Activated T-cell treated with anti-CD3 and anti-CD28 coated beads, Interleukin-2, amount 50 U/mL, for 1 hour (primary cell): Measurements from ENCODE around the gene RETREG2.

ENCODE experiments used
- DNase-seq: peaks from one replicate; pipeline ENCODE4 v3.0.0-alpha.2; 2020

Gene RETREG2

DNA sequence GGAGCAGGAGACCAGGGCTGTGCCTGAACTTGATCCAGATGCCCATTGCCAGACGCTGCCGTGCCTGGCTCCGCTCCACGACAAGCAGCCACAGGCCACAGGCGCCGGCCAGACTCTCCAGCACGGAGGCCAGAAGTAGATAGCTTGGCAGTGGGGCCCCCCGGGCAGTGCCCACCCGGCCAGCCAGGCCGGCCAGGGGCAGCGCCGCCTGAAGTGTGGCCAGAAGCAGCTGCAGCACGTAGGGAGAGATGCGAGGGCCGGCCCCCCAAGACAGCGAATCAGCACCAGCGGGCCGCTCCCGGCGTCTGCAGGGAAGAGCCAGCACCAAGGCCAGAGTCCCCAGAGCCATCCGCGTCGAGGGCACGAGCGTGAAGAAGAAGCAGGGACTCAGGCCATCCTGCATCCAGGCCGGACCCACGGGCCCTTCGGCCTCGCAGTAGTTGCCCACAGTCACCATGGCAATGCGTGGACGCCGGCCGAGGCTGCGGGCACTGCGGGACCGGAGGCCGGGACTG is 40.2 kb downstream of the RETREG2 start:
- DNase-seq: no peak

DNA sequence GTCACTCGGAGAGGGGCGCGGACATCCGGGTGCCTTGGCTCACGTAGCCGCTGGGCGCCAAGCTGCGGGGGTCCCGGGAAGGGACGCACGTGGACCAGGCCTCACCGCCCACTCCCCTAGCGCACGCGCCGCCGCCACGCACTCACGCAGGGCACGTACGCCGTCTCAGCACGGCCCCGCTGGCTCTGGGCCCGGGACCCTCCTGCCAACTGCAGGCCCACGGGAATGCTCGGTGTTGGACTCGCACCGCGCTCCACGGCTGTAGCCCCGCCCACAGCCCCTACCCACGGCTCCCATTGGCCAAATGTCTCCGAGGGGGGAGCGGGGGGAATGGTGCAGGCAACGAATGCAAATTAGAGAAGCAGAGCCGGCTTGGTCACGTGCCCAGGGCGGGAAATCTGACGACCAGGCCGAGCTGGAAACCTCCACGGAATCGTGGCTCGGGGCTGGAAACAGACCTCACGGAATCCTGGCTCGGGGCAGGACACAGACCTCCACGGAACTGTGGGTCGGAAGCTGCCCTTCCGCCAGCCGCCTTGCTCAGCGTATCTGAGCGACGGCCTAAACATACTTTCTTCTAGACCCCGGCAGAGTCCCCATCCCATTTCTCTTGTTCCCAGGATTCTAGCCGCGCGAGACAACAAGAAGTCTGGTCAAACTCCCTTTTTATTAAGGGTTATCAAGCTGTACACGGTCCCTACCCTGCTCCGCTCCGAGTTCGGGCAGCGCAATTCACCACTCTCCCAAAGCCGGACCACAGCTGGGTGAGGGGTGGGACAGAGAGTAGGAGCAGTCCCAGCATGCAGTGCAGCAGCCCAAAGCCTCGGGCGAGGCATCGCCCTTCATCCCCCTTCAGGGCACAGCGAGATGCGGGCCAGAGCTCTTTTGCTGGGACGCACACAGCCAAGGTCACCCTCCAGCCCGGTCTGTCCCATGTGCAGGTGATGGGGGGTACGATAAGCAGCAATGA is 40.9 kb downstream of the RETREG2 start, which contains the start of gene ABCB6:
TSS of gene ABCB6 (minus strand) at position 227 of the 970 bp plus-strand sequence. CDS start 285 bp downstream, outside the sequence.
- DNase-seq: peak; percentile 87

DNA sequence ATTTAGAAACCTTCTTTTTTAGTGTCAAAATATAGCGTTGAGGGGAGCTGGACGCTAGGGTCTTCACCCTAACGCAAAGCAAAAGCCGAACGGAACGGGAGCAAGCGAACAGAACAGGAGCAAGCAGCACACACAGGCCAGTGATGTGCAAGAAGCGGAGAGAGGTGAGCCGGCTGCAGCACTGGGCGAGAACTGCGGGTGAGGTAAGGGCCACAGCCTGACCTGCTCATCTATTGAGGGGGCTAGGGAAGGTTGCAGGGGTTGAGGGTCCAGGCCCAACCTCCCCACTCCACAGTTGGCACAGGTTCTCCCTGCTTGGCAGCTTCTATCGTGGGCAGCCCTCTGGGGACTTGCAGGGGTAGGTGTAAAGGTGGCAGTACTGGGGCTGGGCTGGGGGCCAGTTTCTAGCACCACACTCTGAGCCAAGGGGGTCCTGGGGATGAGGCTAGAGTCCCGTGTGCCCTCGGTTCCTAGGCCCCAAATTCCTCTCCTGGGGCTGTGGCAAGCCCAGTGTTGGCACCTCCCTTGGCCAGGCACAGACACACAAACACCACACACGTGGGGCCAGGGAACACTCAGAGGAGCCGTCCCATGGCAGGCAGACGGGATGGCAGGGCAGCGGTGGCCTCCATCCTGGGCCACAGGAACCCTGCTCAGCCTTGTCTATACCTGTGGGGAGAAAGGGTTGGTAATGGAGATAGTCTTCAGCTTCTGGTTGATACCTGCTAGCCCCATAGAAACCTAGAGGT is 41.9 kb downstream of the RETREG2 start:
- no peak for DNase-seq

DNA sequence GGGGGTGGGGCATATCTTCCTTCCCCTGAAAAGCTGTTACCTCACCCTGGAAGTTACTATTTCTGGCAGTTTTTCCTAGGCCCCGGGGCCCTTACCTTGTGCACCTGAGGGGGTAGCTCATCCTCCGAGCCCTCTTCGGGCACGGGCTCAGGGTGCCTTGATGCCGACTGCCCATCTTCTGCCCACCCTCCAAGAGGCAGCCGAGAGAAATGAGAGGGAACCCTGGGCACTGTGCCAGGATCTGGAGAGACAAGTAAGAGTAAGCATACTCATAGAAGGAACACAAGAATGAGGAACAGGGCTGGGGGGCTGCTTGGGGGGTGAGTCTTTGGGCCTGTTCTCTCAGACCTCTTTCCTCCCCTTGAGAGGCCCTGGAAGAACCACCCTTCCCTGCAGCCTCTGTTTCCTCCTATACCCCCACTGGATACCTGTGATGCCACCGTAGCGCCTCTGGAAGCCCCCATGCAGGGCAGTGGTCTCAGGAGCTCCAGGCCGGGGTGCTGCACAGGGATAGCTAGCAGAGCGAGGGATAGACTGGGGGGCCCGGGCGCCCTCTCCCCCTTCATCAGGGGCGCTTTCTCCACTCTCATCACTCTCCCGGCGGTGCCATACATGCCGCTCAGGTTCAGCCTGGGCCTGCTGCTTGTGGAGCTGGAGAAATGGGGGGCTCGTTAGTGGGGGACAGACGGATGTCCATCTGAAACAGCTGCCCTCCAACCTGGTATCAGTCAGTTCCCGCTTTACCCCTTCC is 42.8 kb downstream of the RETREG2 start:
- DNase-seq: no peak

DNA sequence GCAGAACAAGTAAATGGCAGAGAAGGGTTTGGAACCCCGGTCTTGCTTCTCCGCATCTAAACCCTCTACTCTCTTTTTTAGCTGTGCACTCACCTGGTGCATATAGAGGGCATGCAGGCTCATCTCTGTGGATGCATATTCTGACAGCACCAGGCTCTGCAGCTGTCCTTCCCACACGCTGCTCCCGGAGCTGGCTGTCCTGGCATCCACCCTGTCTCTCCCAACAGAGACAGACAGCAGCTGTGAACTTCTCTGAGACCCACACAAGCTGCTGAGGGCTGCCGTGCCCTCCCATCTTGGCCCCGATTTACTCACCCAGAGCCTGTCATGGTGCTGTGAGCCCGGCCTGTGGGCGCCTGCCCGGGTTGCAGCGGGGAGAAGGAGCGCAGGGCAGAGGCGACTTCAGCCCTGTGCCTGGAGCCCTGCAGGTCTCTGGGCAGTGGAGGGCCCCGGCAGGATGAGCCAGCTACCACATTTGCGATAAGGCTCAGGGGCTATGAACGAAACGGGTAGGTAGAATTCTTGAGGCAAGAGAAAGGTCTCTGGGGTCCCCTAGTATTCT is 44.0 kb downstream of the RETREG2 start:
- DNase-seq: no peak

DNA sequence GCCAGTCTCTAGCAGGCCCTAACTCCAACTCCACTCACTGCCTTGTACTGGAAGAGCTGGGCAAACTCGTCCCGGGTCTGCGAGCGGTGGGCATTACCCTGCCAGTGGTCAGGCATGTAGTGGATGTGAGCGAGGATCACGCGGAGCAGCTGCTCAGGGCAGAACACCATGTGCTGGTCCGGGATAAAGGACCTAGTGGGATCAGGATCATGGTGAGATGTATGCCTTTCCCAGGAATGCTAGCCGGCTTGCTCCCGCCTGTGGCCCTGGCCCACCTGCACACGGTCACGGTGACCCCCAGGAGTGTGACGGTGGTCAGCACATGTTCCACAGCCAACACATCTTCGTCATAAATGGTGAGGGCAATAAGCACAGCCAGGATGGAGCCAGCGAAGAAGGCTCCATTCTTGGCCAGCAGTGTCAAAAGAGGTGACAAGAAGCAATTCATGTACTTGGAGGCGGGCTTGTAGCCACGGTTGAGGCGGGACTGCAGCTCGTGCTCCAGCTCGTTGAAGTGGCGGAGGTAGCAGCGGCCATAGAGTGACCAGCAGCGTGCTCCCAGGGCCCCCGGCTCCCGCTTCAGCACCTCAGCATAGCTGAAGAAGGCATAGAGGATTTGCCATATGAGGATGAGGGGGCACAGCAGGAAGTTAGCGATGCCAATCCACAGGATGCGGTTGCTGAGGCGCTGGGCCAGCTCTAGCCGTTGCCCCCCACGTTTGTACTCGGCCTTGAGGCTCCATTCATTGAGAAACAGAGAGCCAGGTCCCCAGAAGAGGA is 45.9 kb downstream of the RETREG2 start:
- no peak for DNase-seq

DNA sequence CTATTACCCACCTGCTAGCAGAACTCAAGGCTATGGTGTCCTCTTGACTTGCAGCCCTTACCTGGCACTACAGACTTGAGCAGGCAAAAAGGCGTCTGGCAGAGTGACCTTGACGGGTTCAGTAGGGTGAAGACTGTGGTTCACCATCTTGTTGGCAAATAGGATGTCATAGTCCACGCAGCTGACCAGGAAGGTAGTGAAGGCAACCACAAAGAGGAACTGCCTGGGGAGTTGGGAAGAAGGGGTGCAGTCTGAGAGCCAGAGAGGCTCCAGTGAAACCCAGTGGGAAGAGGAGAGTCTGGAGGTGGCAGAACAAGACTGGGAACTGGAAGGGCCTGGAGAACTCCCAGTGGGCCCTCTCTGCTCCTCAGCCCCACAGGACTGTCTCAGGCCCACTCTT is 47.3 kb downstream of the RETREG2 start:
- DNase-seq: no peak

DNA sequence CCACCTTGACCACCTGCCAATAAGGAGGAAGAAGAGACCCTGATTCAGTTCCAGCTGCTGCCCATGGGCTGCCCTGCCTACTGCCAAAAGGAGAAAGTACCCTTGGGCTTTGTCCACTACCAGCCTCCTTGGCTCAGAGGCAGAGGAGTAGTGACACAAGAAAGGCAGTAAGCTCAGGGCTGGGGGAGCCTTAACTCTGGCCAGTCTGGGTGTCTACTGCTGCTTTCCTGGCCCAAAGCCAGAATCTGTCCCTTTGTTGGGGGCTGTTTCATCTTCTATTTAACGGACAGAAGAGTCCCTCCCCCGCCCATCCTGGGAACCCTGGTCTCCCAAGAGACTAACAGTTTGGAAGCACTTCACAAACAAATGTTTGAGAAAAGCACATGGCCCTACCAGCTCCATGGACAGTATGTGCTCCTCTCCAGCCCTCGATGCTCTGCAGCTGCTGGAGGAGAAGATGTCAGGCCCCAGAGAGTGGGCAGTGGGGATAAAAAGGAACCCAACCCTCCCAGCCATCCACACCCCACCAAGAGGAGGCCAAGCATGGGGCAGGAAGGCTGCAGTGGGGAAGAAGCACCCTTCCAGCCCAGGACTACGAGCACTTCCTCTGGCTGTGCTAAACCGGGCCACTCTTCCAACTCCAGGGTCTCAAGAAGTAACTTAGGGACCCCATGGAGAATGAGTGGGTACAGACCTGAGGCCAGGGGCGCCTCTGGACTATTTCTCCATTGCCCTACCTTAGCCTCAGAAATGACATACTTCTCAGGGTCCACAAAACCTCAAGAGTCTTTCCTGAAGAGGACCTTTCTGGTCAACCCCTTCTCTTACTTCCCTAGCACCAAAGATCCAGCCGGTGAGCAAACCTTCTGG is 50.2 kb downstream of the RETREG2 start:
- DNase-seq: no peak

DNA sequence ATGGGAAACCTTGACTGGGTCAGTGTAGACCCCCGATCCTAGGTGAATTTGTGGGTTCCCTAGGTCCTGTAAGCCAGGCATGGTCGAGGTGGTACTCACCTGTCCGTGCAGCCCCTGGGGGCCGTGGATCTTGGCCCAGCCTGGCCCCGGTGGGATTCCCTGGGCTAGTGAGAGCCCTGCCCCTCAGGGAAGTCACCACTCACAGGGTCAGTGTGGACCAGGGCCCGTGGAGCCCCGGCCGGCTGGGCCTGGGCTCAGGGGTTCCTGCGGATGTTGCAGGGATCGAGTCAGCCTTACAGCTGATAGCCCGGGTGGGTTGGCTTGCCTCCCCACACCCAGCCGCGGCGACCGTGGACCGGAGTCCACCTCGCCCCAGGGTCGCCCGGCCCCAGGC is 50.8 kb downstream of the RETREG2 start:
- DNase-seq: no peak

DNA sequence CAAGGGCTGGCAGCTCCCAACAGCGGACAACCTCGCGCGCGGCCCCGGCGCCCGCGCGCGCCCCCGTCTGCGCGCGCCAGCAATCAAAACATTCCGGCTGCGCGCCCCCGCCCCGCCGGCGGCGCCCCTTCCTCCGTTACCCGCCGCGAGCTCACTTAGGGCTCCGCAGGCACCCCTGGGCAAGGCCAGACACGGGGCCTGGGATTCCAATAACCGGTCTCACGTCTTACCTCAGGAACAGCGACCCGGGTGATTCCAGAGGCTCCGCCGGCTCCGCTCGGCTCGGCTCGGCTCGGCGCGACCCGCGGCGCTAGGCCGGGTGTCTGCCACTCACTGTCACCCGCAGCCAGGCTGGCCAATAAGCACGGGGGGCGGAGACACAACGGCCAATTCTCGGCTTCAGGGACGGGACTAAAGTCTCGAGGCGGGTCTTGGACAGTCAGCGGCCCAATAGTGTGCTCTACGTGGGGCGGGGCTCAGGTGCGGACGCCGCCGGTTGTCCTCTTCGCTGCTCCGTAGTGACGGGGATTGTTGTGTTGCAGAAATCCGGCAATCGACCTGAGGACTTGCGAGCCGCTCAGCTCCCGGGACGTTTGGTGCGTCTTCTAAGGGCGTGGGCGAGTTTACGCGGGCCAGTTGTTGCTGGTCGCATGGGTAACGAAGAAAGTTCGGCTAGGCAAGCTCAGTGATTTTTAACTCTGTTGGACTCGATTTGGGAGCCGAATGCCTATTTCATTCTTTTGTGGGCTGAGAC is 51.4 kb downstream of the RETREG2 start, which contains the start of the genes ANKZF1 and ATG9A:
TSS of gene ANKZF1 (plus strand) at position 502 of the 754 bp plus-strand sequence. CDS start 452 bp downstream, outside the sequence.
TSS of gene ATG9A (minus strand) at position 332 of the 754 bp plus-strand sequence. CDS start 1,612 bp downstream, outside the sequence.
- peak; percentile 96 for DNase-seq

DNA sequence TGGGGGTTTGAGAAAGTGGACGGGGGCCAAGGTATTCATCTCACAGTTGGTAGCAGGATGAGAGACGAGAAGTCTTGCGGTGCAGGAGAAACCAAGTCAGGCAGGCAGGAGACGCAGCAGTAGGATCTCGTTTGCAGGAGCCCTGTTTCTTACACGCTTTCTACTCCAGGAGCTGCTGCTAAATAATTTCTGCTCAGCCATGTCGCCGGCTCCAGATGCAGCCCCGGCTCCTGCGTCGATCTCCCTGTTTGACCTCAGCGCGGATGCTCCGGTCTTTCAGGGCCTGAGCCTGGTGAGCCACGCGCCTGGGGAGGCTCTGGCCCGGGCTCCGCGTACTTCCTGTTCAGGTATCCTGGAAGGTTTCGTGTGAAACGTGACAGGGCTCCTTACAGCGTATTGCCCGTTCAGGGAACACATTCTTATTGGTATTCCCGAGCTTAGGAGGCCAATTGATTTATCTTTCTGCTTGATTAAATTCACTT is 52.0 kb downstream of the RETREG2 start:
- DNase-seq: peak; percentile 45

DNA sequence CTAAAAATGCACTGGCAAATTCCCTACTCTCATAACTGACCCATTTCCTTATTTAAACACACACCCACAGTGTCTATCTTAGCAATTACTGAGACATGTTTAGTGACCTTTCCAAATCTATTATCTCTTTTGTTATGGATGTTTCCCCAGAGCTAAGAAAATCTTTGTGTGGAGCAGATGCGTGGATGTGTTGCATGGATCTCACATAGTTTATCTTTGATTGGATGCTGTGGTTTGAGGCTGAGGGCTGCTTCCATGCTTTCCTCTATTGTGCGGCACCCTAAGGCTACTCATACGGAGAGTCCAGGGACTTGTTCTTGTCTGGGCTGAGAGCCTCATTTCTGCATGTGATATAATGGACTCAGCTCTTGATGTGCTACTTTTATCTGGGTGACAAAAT is 56.3 kb downstream of the RETREG2 start:
- DNase-seq: no peak
